Suppressor macrophage treated with lipopolysaccharide for 1 hour (primary cell): ENCODE data around the gene AEN.
A peak's percentile ranks its signal among the peaks of the same experiment; 100 is the strongest.

Experiments
- DNase-seq, 3 donors: peaks; one replicate each; pipeline ENCODE4 v3.0.0-alpha.2; 2020 to 2022

AEN gene

DNA sequence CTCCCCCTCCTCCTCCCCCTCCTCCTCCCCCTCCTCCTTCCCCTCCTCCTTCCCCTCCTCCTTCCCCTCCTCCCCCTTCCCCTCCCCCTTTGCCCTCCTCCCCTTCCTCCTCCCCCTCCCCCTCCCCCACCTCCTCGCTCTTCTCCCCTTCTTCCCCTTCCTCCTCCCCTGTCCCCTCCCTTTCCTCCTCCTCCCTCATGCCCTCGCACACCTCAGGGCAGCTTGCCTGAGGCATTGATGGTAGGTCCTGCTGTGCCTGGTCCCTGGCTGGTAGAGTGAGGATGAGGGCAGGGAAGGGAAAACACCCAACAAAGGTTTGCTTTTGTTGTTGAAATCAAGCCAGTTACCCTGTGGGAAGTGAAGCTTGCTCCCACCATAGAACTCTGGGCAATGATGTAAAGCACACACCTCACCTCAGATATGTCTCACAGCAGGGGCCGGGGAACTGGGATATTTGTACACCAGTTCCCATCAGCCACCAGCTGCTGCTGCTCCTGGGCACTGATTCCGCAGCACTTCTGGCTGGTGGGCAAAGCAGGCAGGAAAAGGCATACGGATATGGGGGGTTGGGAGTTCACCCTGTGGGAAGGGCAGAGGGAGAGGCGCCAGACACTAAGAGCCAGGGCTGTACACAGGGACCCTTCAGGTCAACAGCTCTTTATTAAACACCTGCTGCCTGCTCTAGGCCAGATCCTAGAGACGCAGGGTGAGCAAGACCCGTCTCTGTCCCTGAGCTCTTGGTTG is 31.5 kb downstream of the AEN start:
- DNase-seq, result peak in 1 of 3 donors; percentile 9

DNA sequence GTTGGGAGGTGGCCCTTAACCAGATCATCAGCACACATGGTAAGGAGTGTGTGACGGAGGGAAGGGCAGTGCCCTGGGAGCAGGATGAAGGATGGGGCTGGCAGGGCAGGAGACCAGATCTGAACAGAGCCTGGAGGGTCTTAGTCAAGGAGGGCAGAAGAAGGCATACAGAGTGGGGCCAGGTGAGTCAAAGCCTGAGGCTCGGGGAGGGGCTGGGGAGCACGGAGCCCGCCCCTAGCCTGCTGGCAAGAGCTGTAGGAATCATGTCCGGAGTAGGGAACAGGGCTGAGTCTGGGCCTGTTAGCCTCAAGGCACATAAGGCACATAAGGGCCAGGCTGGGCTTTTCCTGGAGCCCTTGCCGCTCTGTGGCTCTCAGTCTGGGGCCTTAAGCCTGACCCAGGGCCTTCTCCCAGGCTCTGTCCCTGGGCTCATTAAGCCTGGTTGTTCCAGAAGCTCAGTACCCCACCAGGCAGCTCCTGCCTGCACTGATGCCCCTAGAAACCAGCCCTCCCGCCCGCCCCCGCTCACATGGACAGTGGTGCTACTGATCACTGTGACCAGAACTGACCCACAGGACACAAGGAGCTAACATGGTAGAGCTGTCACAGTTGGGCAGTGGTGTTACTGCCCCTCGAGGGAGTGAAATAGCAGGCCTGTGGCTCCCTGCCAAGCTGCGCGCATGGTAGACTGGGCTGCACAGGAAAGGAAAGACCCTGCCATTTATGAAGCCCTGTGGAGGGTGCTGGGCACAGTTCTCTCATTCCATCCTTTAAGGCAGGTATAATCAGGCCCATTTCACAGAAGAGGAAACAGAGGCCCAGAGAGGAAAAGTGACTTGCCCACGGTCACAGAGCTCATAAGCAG is 32.3 kb downstream of the AEN start:
- peak in 1 of 3 donors; percentile 10 for DNase-seq

DNA sequence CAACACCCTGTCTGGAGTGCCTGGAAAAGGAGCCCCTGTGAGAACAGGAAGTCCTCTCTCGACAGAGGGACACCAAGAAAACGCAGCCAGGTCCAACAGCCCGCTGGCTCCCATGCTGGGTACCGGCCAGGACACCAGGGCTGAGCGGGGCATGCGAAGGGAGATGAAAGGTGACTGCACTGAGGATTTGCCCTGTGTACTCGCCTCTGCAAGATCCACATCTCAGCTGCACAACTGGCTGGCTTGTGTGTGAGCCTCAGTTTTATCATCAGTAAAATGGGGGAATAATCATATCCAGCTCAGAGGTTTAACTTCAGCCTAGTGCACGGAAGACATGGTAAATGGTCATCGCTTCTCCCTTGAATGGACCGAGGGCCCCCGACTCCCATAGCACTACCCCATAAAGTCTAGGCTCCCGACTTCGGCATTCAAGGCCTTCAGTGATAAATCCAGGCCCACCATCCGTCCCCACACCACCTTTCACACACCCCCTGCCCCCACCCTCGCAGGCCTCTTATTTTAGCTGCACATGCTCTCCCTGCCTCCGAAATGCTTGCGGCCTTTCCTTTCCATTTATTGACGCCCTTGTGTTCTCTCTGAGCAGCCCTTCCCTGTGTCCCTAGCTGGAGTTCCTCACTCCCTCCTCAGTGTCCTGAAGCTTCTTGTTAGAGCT is 33.4 kb downstream of the AEN start:
- peak in 1 of 3 donors; percentile 24 for DNase-seq

DNA sequence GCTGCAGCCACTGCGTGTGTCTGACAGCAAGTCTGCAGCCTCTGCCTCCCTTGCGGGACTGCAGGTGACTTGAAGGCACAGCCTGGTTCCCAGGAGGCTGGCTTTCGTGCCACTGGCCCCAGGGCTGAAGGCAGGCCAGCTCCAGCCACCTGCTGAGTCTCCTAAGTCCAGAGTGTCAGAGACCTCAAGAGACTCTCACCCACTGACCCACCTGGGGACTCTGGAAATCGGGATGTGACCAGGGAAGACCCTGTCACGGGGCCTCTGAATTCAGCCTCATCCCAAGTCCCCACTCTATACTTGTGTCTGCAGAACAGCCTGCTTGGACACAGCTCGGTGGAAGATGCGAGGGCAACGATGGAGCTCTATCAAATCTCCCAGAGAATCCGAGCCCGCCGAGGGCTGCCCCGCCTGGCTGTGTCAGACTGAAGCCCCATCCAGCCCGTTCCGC is 34.0 kb downstream of the AEN start:
- peak in 1 of 3 donors; percentile 17 for DNase-seq

DNA sequence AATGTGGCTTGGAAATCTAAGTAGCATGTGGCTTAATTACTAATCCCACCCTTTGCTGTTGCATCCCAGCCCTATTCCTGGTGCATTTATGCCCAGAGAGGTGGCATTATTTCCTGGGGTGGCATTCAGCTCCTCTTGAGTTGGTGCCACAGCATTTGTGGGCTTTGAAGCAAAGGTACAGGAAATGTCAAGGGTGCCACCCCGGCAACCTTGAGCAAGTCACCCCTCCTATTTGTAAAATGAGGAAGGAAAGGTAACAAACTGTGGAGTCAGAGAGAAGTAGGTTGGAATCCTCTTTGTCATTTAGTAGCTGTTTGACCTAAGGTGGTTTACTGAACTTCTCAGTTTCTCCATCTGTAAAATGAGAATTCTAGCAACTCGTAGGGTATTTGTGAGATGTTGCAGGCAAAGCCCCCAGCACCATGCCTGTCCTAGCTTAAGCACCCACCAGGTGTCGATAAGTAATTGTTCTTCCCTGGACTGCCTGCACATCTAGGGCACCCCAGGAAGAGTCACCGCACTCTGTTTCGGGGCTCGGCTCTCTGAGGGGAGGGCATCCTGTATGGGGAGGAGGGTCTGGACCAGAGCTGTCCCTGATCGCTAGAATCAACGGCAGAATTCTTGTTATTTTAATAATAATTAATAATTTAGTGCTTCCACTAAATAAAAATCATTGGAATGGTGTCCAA is 34.8 kb downstream of the AEN start:
- DNase-seq, result peak in 1 of 3 donors; percentile 32

DNA sequence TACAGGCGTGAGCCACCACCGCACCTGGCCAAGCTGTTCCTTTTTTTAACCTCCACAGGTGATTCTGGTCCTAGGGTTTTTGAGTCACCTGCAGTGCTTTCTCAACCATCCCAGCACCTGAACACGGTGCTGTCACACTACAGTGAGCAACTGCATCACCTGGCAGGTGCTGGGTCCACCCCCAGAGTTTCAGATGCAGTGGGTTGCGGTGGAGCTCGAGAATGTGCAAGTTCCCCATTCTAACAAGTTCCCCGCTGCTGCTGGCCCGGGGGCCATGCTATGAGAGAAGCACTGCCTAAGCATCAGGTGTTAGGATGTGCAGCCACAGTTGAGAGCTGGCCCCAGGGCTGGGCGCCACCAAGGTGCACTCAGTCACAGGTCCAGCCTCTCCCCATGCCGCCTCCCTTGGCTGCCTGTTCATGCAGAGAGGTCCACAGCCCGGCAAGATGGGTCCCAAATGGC is 35.7 kb downstream of the AEN start:
- peak in 2 of 3 donors; percentile 20 to 22 for DNase-seq

DNA sequence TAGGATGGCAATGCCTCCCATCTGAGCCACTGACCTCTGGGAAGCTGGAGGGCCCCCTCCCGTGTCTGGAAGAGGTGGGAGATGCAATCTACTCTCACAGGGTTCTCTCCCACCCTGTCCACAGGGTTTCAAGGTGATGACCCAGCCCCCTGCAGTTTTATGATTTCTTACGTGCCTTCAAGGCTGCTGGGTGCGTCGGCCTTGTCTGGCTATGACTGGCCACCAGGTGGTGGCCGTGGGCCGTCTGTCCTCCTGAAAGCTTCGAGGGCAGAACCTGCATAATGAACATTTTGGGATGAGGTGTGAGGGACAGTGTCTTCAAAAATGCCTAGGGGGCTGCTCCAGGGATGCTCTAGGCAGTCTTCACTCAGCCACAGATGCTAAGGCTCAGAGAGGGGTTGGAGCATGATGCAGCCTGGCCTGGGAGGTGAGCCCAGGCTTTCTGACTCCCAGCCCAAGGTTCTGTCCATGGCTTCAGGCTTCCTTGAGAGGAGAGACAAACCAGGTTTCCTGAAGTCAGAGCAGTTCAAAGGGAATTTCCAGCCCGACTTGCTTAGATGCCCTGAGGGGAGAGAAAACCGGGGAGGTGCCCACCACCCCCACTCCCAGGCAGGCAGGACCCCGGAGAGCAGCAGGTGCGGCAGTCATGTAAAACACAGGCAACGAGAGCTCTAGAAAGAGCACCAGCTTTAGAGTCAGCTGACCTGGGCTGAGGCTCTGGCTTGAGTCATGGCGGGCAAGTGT is 36.4 kb downstream of the AEN start:
- DNase-seq, result peak in 2 of 3 donors; percentile 47 to 65

DNA sequence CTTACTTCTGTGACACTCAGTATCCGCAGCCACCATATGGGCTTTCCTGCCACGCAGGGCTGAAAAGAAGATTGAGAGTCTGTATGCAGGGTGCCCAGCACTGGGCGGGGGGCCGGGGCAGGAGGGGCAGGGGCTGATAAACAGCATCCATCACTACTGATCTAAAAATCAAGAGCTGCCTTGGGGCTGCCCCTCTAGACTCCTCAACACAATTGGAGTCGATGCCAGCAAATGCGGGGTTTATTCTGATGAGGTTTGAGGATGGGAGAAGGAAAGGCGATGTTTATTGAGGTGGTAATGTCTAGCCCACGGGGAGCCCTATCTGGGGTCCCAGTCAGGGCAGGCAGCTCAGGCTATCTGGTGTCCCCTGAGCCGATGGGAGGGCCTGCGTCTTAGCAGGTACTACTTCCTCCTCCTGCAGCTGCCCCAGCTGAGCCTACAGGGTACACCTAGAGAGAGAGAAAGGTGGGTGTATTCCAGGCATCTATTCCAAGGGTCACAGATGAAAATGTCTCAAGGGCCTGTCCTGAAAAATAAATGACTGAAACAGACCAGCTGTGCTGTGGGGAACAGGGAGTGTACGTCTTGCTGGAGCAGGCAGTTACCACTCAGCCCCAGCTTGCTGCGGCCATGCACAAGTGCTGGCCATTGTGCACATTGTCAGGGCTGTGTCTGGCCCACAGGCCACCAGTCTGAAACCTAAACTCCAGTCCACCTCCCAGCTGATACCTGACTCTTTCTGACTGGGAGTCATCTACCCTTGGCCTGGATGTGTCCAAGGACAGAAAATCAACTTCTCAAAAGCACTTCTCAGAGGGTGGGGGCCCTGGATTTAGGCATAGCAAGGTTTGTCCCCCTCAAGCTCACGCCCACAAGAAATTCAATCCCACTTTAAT is 37.2 kb downstream of the AEN start:
- DNase-seq, result peak in 2 of 3 donors; percentile 22 to 23

DNA sequence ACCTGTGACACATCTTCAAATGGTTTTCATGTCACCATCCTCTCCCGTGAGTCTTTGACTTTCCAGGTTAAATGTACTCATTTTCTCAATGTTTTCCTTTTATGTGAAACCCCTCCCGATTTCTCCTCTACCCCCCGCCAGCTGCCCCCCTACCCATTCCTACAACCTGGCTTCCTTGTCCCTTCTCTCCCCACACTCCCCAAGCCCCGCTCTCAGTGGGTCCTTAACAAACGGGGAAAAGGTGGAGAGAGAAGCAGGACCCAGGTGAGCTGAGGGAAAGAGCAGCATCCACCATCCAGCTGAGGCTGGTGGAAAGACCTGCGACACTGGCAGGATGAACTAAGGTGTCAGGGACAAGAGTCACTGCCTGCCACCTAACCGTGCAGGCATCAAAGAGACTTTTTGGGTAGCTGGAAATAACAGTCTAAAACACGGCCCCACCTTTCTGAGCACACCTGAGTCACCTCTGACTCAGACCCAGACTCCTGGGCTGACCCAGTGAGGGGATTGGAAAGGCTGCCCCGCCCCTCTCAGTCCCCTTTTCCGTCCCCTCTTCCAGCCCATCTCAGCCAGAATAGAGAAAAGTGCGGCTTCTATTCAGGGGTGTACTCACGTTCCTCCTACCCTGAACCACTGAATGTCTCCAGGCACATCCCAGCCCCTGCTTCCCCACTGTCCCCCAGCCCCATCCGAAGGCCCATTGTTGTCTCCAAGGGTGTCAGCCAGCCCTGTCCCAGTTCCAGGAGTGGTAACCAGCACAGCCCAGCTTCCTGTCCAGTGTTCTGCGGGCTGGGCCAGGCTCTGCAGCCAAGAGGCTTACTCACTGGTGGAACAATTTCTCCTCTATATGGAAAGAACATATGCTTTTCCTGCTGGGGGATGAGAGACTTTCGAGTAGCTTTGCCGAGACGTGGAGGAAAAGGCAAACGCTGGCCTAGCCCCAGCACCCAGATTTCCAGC is 38.1 kb downstream of the AEN start:
- peak in 1 of 3 donors; percentile 17 for DNase-seq

DNA sequence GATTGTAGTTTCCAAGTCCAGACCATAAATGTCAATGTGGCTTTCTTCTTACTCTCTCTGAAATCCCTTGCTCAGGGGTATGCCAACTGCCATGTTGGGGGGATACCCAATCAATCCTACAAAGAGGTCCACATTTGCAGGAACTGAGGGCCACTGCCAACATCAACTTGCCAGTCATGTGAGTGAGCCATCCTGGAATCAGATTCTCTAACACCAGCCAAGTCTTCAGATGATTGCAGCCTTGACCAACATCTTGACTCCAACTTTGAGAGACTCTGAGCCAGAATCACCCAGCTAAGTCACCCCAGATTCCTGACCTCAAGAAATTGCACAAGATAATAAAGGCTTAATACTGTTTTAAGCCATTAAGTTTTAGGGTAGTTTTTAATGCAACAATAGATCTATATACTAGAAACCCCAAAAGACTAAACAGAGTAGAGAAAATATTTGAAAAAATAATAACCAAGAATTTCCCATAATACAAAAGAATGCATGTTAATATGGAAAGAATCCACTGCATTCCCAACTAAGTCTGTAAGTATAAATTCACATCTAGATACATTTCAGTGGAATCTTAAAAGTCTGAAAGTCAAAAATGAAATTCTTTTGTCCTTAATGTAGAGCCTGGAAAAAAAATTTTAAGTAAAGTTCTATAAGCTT is 40.0 kb downstream of the AEN start:
- peak in 1 of 3 donors; percentile 9 for DNase-seq

DNA sequence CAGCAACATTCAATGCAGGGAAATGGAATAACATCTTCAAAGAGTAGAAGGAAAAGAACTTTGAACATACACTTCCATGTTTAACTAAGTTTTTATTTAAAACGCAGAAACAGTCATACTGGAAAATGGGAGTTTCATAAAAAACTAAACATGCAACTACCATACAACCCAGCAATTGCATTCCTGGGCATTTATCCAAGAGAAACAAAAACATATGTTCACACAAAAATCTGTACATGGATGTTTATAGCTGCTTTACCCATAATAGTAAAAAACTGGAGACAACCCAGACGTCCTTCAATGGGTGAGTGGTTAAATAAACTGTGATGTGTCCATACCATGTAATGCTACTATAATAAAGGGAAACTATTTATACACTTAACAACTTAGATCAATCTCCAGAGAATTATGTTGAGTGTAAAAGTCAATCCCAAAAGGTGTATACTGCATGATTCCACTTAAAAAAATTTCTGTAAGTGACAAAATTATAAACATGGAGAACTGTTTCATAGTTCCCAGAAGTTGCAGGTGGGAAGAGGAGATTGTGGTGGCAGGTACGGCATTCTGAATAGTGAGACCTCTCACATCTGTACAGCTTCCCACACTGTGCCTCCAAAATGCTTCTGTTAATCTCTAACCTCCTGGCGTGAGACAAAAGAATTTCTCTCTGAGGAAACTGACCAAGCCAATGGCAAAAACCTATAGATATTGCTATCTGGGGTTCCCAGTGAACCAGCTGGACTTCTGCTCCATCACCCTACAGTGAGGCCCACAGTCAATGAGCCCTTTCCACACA is 40.8 kb downstream of the AEN start:
- no peak for DNase-seq

DNA sequence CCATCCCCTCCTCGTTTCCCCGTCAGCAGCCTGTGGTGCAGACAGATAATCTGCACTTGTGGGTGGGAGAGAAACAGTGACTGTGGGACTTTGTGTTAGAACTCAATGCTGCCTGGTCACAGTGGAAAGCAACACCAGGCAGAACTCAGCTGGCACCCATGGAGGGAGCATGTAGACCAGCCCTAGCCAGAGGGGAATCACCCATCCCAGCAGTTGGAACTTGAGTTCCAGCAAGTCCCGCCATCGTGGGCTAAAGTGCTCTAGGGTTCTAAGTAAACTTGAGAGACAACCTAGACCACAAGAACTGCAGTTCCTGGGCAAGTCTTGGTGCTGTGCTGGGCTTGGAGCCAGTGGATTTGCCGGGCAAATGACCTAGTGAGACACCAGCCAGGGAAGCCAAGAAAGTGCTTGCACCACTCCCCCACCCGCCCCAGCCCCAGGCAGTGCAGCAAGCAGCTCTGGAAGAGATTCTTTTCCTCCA is 42.0 kb downstream of the AEN start:
- DNase-seq, result no peak

DNA sequence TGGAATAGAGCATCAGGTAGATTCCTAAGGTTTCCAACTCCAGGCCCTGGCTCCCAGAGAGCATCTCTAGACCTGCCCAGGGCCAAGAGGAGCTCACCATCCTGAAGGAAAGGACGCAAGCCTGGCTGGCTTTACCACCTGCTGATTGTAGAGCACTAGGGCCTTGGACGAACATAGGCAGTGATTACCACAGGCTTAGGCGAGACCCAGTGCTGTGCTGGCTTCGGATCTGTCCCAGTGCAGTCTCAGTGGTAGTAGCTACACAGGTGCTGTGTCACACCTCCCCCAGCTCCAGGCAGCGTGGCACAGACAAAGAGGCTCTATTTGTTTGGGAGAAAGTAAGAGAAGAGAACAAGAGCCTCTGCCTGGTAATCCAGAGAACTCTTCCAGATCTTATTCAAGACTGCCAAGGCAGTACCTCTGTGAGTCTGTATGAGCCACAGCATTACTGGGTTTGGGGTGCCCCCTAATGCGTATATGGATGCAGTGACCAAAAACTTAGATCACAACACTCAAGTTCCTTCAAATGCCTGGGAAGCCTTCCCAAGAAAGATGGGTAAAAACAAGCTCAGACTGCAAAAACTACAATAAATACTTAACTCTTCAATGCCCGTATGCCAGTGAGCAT is 43.1 kb downstream of the AEN start:
- DNase-seq, result peak in 2 of 3 donors; percentile 53 to 55

DNA sequence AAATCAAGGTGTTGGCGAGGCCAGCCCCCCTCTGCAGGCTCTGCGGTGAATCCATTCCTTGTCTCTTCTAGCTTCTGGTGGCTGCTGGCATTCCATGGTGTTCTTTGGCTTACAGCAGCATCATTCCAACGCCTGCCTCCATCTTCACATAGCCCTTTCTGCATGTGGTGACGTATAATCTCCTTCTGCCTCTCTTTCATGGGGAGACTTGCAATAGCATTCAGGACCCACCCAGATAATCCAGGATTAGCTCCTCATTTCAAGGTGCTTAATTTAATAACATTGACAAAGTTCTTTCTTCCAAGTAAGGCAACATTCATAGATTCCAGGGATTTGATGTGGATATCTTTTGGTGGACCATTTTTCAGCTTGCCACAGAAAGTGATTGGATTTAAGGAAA is 53.5 kb downstream of the AEN start:
- DNase-seq, result no peak

DNA sequence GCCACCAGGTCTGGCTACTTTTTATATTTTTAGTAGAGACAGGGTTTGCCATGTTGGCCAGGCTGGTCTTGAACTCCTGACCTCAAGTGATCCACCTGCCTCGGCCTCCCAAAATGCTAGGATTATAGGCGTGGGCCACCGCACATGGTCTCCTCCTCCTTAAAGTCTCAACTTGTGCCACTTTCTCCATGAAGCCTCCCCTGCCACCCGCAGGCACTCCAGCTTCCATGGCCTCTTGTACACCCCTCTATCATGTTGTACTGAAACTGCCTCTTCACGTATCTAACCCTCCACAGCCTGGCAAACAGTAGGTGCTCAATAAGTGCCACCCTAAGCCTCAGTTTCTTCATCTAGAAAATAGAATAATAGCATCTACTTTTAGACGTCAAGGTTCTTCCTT is 57.6 kb downstream of the AEN start:
- no peak for DNase-seq

DNA sequence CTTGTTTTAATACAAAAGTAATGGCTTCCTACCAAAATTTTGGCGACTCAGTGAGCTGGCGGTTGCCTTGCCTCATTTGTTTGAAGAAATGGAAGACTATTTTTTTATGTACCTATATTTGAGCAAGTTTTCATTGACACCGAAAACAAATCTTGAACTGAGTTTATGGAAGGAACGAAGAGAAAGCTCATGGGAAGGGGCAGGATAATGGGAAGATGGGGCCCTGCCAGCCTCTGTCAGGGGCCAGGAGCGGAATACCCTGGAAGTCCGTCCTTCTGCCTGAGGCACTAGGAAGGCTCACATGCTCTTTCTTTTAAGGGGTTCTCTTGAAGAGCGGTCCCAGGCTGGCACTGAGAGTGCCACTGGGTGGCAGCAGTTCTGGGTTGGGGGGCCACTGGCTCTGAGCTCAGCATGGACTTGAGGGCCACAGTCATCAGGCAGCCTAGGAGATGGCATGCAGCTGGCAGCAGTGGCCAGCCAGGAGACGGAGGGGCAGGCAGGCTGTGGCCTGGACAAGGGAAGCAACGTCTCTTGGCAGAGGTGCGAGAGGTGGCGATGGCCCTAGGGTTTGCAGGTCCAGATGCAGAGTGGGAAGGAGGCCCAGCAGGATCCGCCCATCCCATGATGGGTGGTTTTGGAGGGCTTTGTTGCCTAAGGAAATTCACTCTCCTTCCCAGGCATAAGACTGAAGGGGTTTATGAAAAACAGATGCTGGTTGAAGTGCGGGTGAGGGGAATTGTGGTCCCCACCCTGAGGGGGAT is 59.3 kb downstream of the AEN start:
- DNase-seq, result no peak
